GM11168 (cell line): ENCODE results near the gene PDZD8.

Experiments
- in situ Hi-C: fragments of 300-500 bp; cut with MboI; formaldehyde crosslinking; loops from one replicate; pipeline ENCODE4 v1.12.0; 2022; ENCODE audit warnings: low sequenced_read_pairs; ENCODE audit not compliant: unreplicated experiment

Gene PDZD8

GRCh38 chr10:117259279-117259678, 116.0 kb downstream of the PDZD8 start:
- in situ Hi-C loops: no loop called here

- in situ Hi-C loops: no loop called here
Measured at GRCh38 chr10:117257721-117258120, 117.5 kb downstream of the PDZD8 start.

GRCh38 chr10:117256910-117257309, 118.3 kb downstream of the PDZD8 start:
- in situ Hi-C loops: no loop called here

GRCh38 chr10:117255835-117256460, 119.3 kb downstream of the PDZD8 start:
- in situ Hi-C loops: no loop called here

GRCh38 chr10:117254774-117255735, 120.2 kb downstream of the PDZD8 start:
- in situ Hi-C loops: no loop called here

GRCh38 chr10:117254338-117254737, 120.9 kb downstream of the PDZD8 start:
- in situ Hi-C loops: no loop called here

- in situ Hi-C loops: no loop called here
Measured at GRCh38 chr10:117253908-117254307, 121.3 kb downstream of the PDZD8 start.

- in situ Hi-C loops: no loop called here
Measured at GRCh38 chr10:117250411-117250810, 124.8 kb downstream of the PDZD8 start.

- in situ Hi-C loops: no loop called here
Measured at GRCh38 chr10:117249493-117250093, 125.6 kb downstream of the PDZD8 start.

- in situ Hi-C loops: no loop called here
Measured at GRCh38 chr10:117248750-117249465, 126.3 kb downstream of the PDZD8 start.

GRCh38 chr10:117246997-117247671, 128.1 kb downstream of the PDZD8 start:
- in situ Hi-C loops: no loop called here

- in situ Hi-C loops: no loop called here
Measured at GRCh38 chr10:117242463-117242832, 132.8 kb downstream of the PDZD8 start.

- in situ Hi-C loops: no loop called here
Measured at GRCh38 chr10:117241541-117242462, 133.4 kb downstream of the PDZD8 start.

GRCh38 chr10:117240621-117241529, 134.4 kb downstream of the PDZD8 start, which contains the start of gene SLC18A2:
Gene SLC18A2 (plus strand): TSS chr10:117241114. CDS start chr10:117241694, 580 bp downstream.
- in situ Hi-C loops: no loop called here

GRCh38 chr10:117239721-117240620, 135.3 kb downstream of the PDZD8 start:
- in situ Hi-C loops: no loop called here

- in situ Hi-C loops: no loop called here
Measured at GRCh38 chr10:117239051-117239450, 136.2 kb downstream of the PDZD8 start.
